Measurements from ENCODE around the gene TAF1B.
A peak's percentile ranks its signal among the peaks of the same experiment; 100 is the strongest.

The TAF1B gene

DNA sequence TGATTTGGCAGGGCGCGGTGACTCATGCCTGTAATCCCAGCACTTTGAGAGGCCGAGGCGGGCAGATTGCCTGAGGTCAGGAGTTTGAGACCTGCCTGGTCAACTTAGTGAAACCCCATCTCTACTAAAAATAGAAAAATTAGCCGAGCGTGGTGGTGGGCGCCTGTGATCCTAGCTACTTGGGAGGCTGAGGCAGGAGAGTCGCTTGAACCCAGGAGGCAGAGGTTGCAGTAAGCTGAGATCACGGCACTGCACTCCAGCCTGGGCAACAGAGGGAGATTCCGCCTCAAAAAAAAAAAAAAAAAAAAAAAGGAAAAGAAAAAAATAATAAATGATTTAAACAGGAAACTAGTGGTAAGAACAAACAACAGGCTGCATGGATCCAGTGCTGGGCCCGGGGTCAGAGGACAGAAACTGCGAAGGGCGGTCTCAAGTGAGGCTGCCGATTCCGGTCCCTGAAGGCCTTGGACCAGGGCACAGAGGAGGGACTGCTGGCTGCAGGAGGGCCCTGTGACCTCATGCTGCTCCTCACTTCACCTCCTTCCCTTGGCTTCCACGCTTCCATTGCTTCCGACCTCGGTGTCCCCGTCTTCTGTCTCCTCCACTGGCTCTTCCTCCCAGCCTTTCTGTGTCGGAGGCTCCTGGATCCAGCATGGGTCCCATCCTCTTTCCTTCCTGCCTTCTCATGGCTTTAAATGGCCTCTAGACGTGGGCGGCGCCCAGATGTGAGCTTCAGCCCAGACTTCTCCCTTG, 106.1 kb downstream of the TAF1B start:
- Histone ChIP-seq H3K4me1 (ENCODE audit: control insufficient read depth, insufficient read depth, low read length) (no peaks in the 10 kb centered on the region), H3K27me3 (ENCODE audit: control insufficient read depth, insufficient read depth, low read length) (peaks cover 35% of the 10 kb centered on the region), H3K9ac (ENCODE audit: low read depth, low read length) (no peak overlapping the region), H3K36me3 (ENCODE audit: control insufficient read depth, insufficient read depth, low read length) (no peaks in the 10 kb centered on the region), H3K4me3 (ENCODE audit: low read depth, low read length) (no peak overlapping the region), H3K9me3 (ENCODE audit: control insufficient read depth, insufficient read depth, low read length) (no peaks in the 10 kb centered on the region)

- H3K4me3 ChIP-seq (ENCODE audit: low read depth, low read length) = peak overlapping the region; percentile 63
- H3K36me3 ChIP-seq (ENCODE audit: control insufficient read depth, insufficient read depth, low read length) = peaks cover 1% of the 10 kb centered on the region
- H3K27me3 ChIP-seq (ENCODE audit: control insufficient read depth, insufficient read depth, low read length) = peaks cover 35% of the 10 kb centered on the region
- no peaks in the 10 kb centered on the region for H3K4me1 ChIP-seq (ENCODE audit: control insufficient read depth, insufficient read depth, low read length)
- no peak overlapping the region for H3K9ac ChIP-seq (ENCODE audit: low read depth, low read length)
- H3K9me3 ChIP-seq (ENCODE audit: control insufficient read depth, insufficient read depth, low read length) = no peaks in the 10 kb centered on the region
Measured at GRCh38 chr2:9949992-9950520, 106.8 kb downstream of the TAF1B start.

- Histone ChIP-seq H3K9ac (ENCODE audit: low read depth, low read length) (no peak overlapping the region), H3K9me3 (ENCODE audit: control insufficient read depth, insufficient read depth, low read length) (no peaks in the 10 kb centered on the region), H3K27me3 (ENCODE audit: control insufficient read depth, insufficient read depth, low read length) (peaks cover 35% of the 10 kb centered on the region), H3K36me3 (ENCODE audit: control insufficient read depth, insufficient read depth, low read length) (peaks cover 2% of the 10 kb centered on the region), H3K4me1 (ENCODE audit: control insufficient read depth, insufficient read depth, low read length) (no peaks in the 10 kb centered on the region), H3K4me3 (ENCODE audit: low read depth, low read length) (peak overlapping the region; percentile 63)
Measured at GRCh38 chr2:9950521-9951271, 107.4 kb downstream of the TAF1B start.

DNA sequence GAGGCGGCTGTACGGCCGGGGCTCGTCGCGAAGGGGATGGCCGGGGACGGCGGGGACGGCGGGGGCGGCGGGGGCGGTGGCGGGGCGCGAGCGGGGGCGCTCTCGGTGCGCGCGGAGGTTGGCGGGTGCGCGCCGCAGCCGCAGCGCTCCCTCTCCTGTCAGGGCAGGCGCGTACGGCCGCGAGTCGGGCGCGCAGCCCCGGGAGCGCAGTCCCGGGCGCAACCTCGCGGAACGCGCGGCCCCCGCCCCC, 107.9 kb downstream of the TAF1B start:
- Histone ChIP-seq H3K4me3 (ENCODE audit: low read depth, low read length) (peak overlapping the region; percentile 63), H3K9ac (ENCODE audit: low read depth, low read length) (no peak overlapping the region), H3K9me3 (ENCODE audit: control insufficient read depth, insufficient read depth, low read length) (no peaks in the 10 kb centered on the region), H3K4me1 (ENCODE audit: control insufficient read depth, insufficient read depth, low read length) (no peaks in the 10 kb centered on the region), H3K27me3 (ENCODE audit: control insufficient read depth, insufficient read depth, low read length) (peaks cover 35% of the 10 kb centered on the region), H3K36me3 (ENCODE audit: control insufficient read depth, insufficient read depth, low read length) (peaks cover 2% of the 10 kb centered on the region)

GRCh38 chr2:9951522-9952285, 108.4 kb downstream of the TAF1B start, which contains the start of gene GRHL1:
TSS of gene GRHL1 (plus strand) at chr2:9951693. CDS start at chr2:9951834, 141 bp downstream.
- peaks cover 35% of the 10 kb centered on the region for H3K27me3 ChIP-seq (ENCODE audit: control insufficient read depth, insufficient read depth, low read length)
- peak within 1 kb of the TSS; percentile 67 for H3K4me3 ChIP-seq (ENCODE audit: low read depth, low read length)
- no peaks in the 10 kb centered on the region for H3K9me3 ChIP-seq (ENCODE audit: control insufficient read depth, insufficient read depth, low read length)
- H3K4me1 ChIP-seq (ENCODE audit: control insufficient read depth, insufficient read depth, low read length) = no peaks in the 10 kb centered on the region
- peaks cover 2% of the 10 kb centered on the region for H3K36me3 ChIP-seq (ENCODE audit: control insufficient read depth, insufficient read depth, low read length)
- H3K9ac ChIP-seq (ENCODE audit: low read depth, low read length) = no peak within 1 kb of the TSS

DNA sequence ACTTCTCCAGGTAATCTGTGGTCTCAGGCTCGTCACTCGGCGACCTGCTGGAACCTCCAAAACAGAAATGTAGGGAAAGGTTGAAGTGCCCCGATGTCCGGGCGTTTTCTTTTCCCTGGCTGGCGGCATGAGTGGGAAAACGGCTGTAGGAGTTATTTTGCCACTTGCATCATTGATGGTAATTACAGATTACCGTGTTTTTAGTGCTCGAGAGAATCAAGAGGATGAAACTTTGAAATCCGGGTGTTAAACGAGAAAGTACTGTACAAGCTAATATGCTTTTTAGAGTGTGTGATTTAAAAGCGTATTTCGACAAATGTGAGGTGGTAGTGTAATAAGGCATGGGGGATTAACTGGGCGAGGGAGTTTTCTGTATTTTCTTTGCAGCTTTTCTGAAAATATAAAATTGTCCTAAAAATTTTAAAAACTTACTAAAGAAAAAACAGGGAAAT, 109.0 kb downstream of the TAF1B start:
- no peaks in the 10 kb centered on the region for H3K9me3 ChIP-seq (ENCODE audit: control insufficient read depth, insufficient read depth, low read length)
- peak overlapping the region; percentile 67 for H3K4me3 ChIP-seq (ENCODE audit: low read depth, low read length)
- H3K36me3 ChIP-seq (ENCODE audit: control insufficient read depth, insufficient read depth, low read length) = peaks cover 2% of the 10 kb centered on the region
- no peaks in the 10 kb centered on the region for H3K4me1 ChIP-seq (ENCODE audit: control insufficient read depth, insufficient read depth, low read length)
- peaks cover 35% of the 10 kb centered on the region for H3K27me3 ChIP-seq (ENCODE audit: control insufficient read depth, insufficient read depth, low read length)
- no peak overlapping the region for H3K9ac ChIP-seq (ENCODE audit: low read depth, low read length)

GRCh38 chr2:9952856-9953503, 109.7 kb downstream of the TAF1B start:
- no peaks in the 10 kb centered on the region for H3K4me1 ChIP-seq (ENCODE audit: control insufficient read depth, insufficient read depth, low read length)
- H3K36me3 ChIP-seq (ENCODE audit: control insufficient read depth, insufficient read depth, low read length) = peaks cover 2% of the 10 kb centered on the region
- no peaks in the 10 kb centered on the region for H3K9me3 ChIP-seq (ENCODE audit: control insufficient read depth, insufficient read depth, low read length)
- no peak overlapping the region for H3K9ac ChIP-seq (ENCODE audit: low read depth, low read length)
- peaks cover 35% of the 10 kb centered on the region for H3K27me3 ChIP-seq (ENCODE audit: control insufficient read depth, insufficient read depth, low read length)
- H3K4me3 ChIP-seq (ENCODE audit: low read depth, low read length) = peak overlapping the region; percentile 67

GRCh38 chr2:9954136-9954535, 110.9 kb downstream of the TAF1B start:
- H3K9me3 ChIP-seq (ENCODE audit: control insufficient read depth, insufficient read depth, low read length) = no peaks in the 10 kb centered on the region
- H3K4me3 ChIP-seq (ENCODE audit: low read depth, low read length) = no peak overlapping the region
- H3K36me3 ChIP-seq (ENCODE audit: control insufficient read depth, insufficient read depth, low read length) = peaks cover 2% of the 10 kb centered on the region
- H3K9ac ChIP-seq (ENCODE audit: low read depth, low read length) = no peak overlapping the region
- no peaks in the 10 kb centered on the region for H3K4me1 ChIP-seq (ENCODE audit: control insufficient read depth, insufficient read depth, low read length)
- H3K27me3 ChIP-seq (ENCODE audit: control insufficient read depth, insufficient read depth, low read length) = peaks cover 30% of the 10 kb centered on the region

- Histone ChIP-seq H3K27me3 (ENCODE audit: control insufficient read depth, insufficient read depth, low read length) (peaks cover 6% of the 10 kb centered on the region), H3K4me3 (ENCODE audit: low read depth, low read length) (no peak overlapping the region), H3K4me1 (ENCODE audit: control insufficient read depth, insufficient read depth, low read length) (no peaks in the 10 kb centered on the region), H3K9me3 (ENCODE audit: control insufficient read depth, insufficient read depth, low read length) (no peaks in the 10 kb centered on the region), H3K9ac (ENCODE audit: low read depth, low read length) (no peak overlapping the region), H3K36me3 (ENCODE audit: control insufficient read depth, insufficient read depth, low read length) (peaks cover 2% of the 10 kb centered on the region)
Measured at GRCh38 chr2:9958057-9958456, 114.8 kb downstream of the TAF1B start.

DNA sequence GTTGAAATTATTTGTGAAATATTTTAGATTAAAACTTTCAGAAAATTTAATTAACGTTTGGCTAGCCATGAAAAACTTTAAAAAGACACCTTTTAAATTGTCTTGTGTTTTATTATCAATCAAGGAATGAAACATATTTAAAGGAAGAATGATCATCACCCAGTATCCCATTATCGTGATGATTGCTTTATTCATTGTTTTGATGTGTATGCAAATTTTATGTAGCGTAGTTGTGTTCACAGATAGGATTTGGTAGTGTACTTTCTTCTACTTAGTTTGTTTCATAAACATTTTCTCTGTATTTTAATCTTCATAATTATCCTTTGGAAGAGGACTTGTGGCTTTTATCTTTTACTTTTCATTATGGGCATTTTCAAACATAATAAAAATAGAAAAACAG, 116.0 kb downstream of the TAF1B start:
- no peak overlapping the region for H3K4me3 ChIP-seq (ENCODE audit: low read depth, low read length)
- no peaks in the 10 kb centered on the region for H3K27me3 ChIP-seq (ENCODE audit: control insufficient read depth, insufficient read depth, low read length)
- H3K9me3 ChIP-seq (ENCODE audit: control insufficient read depth, insufficient read depth, low read length) = no peaks in the 10 kb centered on the region
- no peaks in the 10 kb centered on the region for H3K4me1 ChIP-seq (ENCODE audit: control insufficient read depth, insufficient read depth, low read length)
- peaks cover 2% of the 10 kb centered on the region for H3K36me3 ChIP-seq (ENCODE audit: control insufficient read depth, insufficient read depth, low read length)
- H3K9ac ChIP-seq (ENCODE audit: low read depth, low read length) = no peak overlapping the region

DNA sequence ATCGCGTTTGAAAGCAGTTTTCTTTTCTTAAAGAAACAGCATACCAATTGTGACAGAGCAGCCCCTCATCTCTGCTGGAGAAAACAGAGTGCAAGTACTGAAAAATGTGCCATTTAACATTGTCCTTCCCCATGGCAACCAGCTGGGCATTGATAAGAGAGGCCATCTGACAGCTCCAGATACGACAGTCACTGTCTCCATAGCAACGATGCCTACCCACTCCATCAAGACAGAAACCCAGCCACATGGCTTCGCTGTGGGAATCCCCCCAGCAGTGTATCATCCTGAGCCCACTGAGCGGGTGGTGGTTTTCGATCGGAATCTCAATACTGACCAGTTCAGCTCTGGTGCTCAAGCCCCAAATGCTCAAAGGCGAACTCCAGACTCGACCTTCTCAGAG, 117.7 kb downstream of the TAF1B start:
- Histone ChIP-seq H3K4me1 (ENCODE audit: control insufficient read depth, insufficient read depth, low read length) (no peaks in the 10 kb centered on the region), H3K9me3 (ENCODE audit: control insufficient read depth, insufficient read depth, low read length) (no peaks in the 10 kb centered on the region), H3K9ac (ENCODE audit: low read depth, low read length) (no peak overlapping the region), H3K36me3 (ENCODE audit: control insufficient read depth, insufficient read depth, low read length) (no peaks in the 10 kb centered on the region), H3K4me3 (ENCODE audit: low read depth, low read length) (no peak overlapping the region), H3K27me3 (ENCODE audit: control insufficient read depth, insufficient read depth, low read length) (no peaks in the 10 kb centered on the region)

Measured in iPS-15b (cell line).